Astrocyte (in vitro differentiated cells and primary cell): ENCODE data around the gene TNNI2.

Source experiments
- EZH2 ChIP-seq: IDR thresholded peaks from 2 replicates; pipeline ENCODE4 v1.6.1; 2012; ENCODE audit warnings: mild to moderate bottlenecking, low read length, inconsistent platforms; ENCODE audit not compliant: insufficient read depth
- TF ChIP-seq, protein P1 (sequence below): IDR thresholded peaks from 2 replicates; pipeline ENCODE4 v1.5.1; 2011; ENCODE audit warnings: low read depth, mild to moderate bottlenecking, inconsistent platforms, low read length, moderate library complexity; ENCODE audit not compliant: insufficient read depth

DNA sequence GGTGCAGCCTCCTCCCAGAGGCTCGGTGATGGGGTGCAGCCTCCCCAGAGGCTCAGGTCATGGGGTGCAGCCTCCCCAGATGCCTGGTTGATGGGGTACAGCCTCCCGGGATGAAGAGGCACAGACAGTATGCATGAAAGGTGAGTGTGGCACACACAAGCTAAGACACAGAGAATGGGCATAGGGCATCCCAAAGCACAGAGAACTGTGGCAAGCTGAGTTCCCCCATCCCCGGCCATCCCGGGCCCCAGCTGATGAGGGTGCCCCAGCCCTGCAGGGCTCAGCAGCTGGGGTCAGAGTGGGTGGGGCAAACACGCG is 8.8 kb upstream of the TNNI2 start:
- TF ChIP-seq, protein P1, sequence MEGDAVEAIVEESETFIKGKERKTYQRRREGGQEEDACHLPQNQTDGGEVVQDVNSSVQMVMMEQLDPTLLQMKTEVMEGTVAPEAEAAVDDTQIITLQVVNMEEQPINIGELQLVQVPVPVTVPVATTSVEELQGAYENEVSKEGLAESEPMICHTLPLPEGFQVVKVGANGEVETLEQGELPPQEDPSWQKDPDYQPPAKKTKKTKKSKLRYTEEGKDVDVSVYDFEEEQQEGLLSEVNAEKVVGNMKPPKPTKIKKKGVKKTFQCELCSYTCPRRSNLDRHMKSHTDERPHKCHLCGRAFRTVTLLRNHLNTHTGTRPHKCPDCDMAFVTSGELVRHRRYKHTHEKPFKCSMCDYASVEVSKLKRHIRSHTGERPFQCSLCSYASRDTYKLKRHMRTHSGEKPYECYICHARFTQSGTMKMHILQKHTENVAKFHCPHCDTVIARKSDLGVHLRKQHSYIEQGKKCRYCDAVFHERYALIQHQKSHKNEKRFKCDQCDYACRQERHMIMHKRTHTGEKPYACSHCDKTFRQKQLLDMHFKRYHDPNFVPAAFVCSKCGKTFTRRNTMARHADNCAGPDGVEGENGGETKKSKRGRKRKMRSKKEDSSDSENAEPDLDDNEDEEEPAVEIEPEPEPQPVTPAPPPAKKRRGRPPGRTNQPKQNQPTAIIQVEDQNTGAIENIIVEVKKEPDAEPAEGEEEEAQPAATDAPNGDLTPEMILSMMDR = no peak
- no peak for TF ChIP-seq EZH2
